Neuron (in vitro differentiated cells): ENCODE measurements around the gene PICALM.
"Not testable (repeated sequence)": the region's sequence is repeated elsewhere in the genome, so short reads cannot be mapped to it uniquely, and the experiment has no call there.

Experiments used
- H2AFZ ChIP-seq: one replicate; pipeline ENCODE4 v1.6.1; 2013; ENCODE audit warnings: low read depth, mild to moderate bottlenecking, inconsistent platforms, low read length, moderate library complexity
- H3K27me3 ChIP-seq: one replicate; pipeline ENCODE4 v1.6.1; 2013; ENCODE audit warnings: low read length; ENCODE audit not compliant: insufficient read depth
- H3K36me3 ChIP-seq: one replicate; pipeline ENCODE4 v1.6.1; 2013; ENCODE audit warnings: low read length; ENCODE audit not compliant: insufficient read depth
- H3K4me1 ChIP-seq: one replicate; pipeline ENCODE4 v1.6.1; 2013; ENCODE audit warnings: low read length; ENCODE audit not compliant: insufficient read depth
- H3K4me3 ChIP-seq: 2 replicates; pipeline ENCODE4 v1.5.1; 2013; ENCODE audit warnings: mild to moderate bottlenecking, low read length, moderate library complexity
- H3K9me3 ChIP-seq: one replicate; pipeline ENCODE4 v1.6.1; 2013; ENCODE audit warnings: low read length

Gene PICALM

DNA sequence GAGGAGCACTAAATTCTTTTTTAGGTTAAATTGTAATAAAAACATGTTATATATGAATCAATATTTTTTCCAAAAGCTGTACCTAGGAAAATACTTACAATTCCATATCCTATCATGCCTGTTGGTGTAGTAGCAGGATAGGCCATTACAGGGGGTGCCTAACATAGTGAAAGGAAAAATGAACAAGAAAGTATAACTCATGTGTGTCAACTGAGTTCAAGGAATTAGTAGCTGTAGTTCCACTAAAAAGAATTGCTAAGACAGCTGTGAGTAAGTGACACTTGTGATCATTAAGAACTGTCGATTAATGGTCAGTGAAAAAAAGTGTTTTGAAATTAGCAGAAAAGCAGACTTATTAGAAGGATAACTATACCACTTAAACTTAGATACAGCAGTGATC lies 92.4 kb downstream of the PICALM start:
- H3K27me3 ChIP-seq = no peaks in the 10 kb centered on the region
- H3K36me3 ChIP-seq = peaks cover 75% of the 10 kb centered on the region

DNA sequence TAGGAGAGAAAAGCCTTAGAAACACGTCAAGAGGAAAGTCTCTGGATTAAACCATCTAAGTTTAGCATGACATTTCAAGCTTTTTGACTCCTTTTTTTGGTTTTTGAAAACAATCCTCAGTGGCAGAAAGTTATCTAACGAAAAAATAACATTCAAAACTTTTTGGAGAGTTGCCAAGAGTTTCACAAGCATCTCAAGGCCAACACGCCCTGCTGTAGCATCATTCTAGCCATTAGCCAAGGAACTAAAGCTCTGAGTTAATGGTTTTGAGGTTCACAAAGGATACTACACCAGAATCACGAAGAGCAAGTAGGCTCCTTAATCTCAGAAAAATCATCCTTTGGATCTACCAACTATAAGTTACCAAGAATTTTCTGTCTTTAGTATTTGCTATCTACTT lies 94.8 kb downstream of the PICALM start:
- Histone ChIP-seq H2AFZ (no peak overlapping the region), H3K4me1 (no peaks in the 10 kb centered on the region), H3K4me3 (no peak overlapping the region), H3K36me3 (peaks cover 72% of the 10 kb centered on the region), H3K9me3 (peaks cover 2% of the 10 kb centered on the region), H3K27me3 (no peaks in the 10 kb centered on the region)

More for the DNA sequence above, 92.4 kb downstream of the PICALM start:
- Histone ChIP-seq H3K9me3 (peaks cover 2% of the 10 kb centered on the region), H3K4me3 (no peak overlapping the region), H2AFZ (no peak overlapping the region), H3K4me1 (no peaks in the 10 kb centered on the region)

DNA sequence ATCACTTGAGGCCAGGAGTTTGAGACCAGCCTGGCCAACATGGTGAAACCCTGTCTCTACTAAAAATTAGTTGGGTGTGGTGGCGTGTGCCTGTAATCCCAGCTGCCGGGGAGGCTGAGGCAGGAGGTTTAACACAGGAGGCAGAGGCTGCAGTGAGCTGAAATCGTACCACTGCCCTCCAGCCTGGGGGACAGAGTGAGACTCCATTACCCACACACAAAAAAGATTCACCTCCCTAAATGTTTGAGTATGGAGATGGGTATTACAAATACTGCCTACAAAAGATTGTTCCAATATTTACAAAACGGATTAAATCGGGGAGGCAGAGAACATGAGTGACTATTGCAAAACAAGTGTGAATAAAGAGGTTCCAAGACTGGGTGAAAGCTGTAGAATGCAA lies 98.3 kb downstream of the PICALM start:
- Histone ChIP-seq H3K4me1 (no peaks in the 10 kb centered on the region), H2AFZ (no peak overlapping the region), H3K4me3 (no peak overlapping the region), H3K9me3 (no peaks in the 10 kb centered on the region), H3K27me3 (no peaks in the 10 kb centered on the region), H3K36me3 (peaks cover 72% of the 10 kb centered on the region)

DNA sequence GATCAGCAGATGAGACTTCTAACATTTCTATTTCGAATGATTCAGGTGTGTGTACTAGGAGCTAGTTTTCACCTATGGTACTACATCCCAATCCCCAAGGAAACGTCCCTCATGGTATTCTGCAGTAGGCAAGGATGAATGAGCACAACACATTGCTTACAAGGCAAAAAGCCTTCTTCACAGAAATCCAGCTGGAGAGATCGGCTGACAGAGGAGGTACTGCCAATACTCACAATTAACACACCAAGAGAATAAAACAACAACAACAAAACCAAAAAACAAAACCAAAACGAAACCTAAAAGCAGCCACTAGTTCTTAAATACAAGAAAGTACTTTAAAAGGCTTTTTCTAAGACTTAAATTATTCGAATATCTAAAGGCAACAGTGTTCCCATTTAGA lies 101.4 kb downstream of the PICALM start:
- H2AFZ ChIP-seq = no peak overlapping the region
- H3K4me3 ChIP-seq = no peak overlapping the region
- peaks cover 57% of the 10 kb centered on the region for H3K36me3 ChIP-seq
- H3K4me1 ChIP-seq = no peaks in the 10 kb centered on the region
- no peaks in the 10 kb centered on the region for H3K9me3 ChIP-seq
- H3K27me3 ChIP-seq = no peaks in the 10 kb centered on the region

- peaks cover 46% of the 10 kb centered on the region for H3K36me3 ChIP-seq
- no peaks in the 10 kb centered on the region for H3K9me3 ChIP-seq
- H3K27me3 ChIP-seq = no peaks in the 10 kb centered on the region
Measured at GRCh38 chr11:85965202-85965601, 103.7 kb downstream of the PICALM start.

GRCh38 chr11:85961930-85962363 lies 106.9 kb downstream of the PICALM start:
- H3K4me3 ChIP-seq = no peak overlapping the region
- H3K36me3 ChIP-seq = peaks cover 51% of the 10 kb centered on the region
- no peaks in the 10 kb centered on the region for H3K4me1 ChIP-seq
- H2AFZ ChIP-seq = no peak overlapping the region
- H3K27me3 ChIP-seq = no peaks in the 10 kb centered on the region
- no peaks in the 10 kb centered on the region for H3K9me3 ChIP-seq

More at GRCh38 chr11:85965202-85965601, 103.7 kb downstream of the PICALM start:
- H2AFZ ChIP-seq = no peak overlapping the region
- no peaks in the 10 kb centered on the region for H3K4me1 ChIP-seq
- no peak overlapping the region for H3K4me3 ChIP-seq

DNA sequence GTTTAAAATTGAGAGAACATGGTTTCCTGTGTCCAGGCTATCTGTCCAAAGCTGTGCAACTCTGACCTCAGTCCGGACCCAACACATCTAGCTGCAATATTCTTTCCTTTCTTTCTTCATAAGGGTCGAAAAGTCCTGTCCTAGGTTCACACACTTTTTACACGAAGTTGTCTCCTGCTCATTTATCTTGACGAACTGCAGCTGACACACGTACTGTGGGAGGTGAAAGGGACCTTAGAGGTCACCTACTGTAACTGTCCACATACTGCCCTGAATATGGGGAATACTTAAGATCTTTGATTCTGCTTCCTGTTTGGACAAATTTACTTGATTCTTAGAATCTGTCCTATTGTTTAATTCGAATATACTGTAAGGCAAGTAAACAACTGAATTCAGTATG lies 107.8 kb downstream of the PICALM start:
- peaks cover 53% of the 10 kb centered on the region for H3K36me3 ChIP-seq
- no peak overlapping the region for H2AFZ ChIP-seq
- no peak overlapping the region for H3K4me3 ChIP-seq
- H3K27me3 ChIP-seq = no peaks in the 10 kb centered on the region
- H3K4me1 ChIP-seq = no peaks in the 10 kb centered on the region
- no peaks in the 10 kb centered on the region for H3K9me3 ChIP-seq

GRCh38 chr11:85960678-85961077 lies 108.2 kb downstream of the PICALM start:
- Histone ChIP-seq H3K27me3 (no peaks in the 10 kb centered on the region), H2AFZ (no peak overlapping the region), H3K4me3 (no peak overlapping the region), H3K36me3 (peaks cover 52% of the 10 kb centered on the region), H3K4me1 (no peaks in the 10 kb centered on the region), H3K9me3 (no peaks in the 10 kb centered on the region)

GRCh38 chr11:85955531-85955930 lies 113.4 kb downstream of the PICALM start:
- H3K4me1 ChIP-seq = no peaks in the 10 kb centered on the region
- H3K27me3 ChIP-seq = no peaks in the 10 kb centered on the region
- H3K36me3 ChIP-seq = peaks cover 43% of the 10 kb centered on the region
- H3K4me3 ChIP-seq = no peak overlapping the region
- H3K9me3 ChIP-seq = no peaks in the 10 kb centered on the region
- H2AFZ ChIP-seq = no peak overlapping the region

GRCh38 chr11:85953491-85954143 lies 115.3 kb downstream of the PICALM start:
- peaks cover 31% of the 10 kb centered on the region for H3K36me3 ChIP-seq
- H3K27me3 ChIP-seq = no peaks in the 10 kb centered on the region
- H3K4me3 ChIP-seq = no peak overlapping the region
- no peaks in the 10 kb centered on the region for H3K9me3 ChIP-seq
- H2AFZ ChIP-seq = no peak overlapping the region
- no peaks in the 10 kb centered on the region for H3K4me1 ChIP-seq

DNA sequence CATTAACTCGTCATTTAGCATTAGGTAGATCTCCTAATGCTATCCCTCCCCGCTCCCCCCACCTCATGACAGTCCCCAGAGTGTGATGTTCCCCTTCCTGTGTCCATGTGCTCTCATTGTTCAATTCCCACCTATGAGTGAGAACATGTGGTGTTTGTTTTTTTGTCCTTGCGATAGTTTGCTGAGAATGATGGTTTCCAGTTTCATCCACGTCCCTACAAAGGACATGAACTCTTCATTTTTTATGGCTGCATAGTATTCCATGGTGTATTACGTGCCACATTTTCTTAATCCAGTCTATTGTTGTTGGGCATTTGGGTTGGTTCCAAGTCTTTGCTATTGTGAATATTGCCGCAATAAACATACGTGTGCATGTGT lies 116.8 kb downstream of the PICALM start:
- H3K4me3 ChIP-seq, H2AFZ ChIP-seq, H3K27me3 ChIP-seq, H3K4me1 ChIP-seq, H3K9me3 ChIP-seq: not testable (repeated sequence)
- H3K36me3 ChIP-seq = peaks cover 19% of the 10 kb centered on the region

GRCh38 chr11:85951428-85952107 lies 117.3 kb downstream of the PICALM start:
- Histone ChIP-seq H2AFZ (no peak overlapping the region), H3K4me1 (peaks cover 5% of the 10 kb centered on the region), H3K27me3 (no peaks in the 10 kb centered on the region), H3K36me3 (peaks cover 14% of the 10 kb centered on the region), H3K4me3 (no peak overlapping the region), H3K9me3 (no peaks in the 10 kb centered on the region)

DNA sequence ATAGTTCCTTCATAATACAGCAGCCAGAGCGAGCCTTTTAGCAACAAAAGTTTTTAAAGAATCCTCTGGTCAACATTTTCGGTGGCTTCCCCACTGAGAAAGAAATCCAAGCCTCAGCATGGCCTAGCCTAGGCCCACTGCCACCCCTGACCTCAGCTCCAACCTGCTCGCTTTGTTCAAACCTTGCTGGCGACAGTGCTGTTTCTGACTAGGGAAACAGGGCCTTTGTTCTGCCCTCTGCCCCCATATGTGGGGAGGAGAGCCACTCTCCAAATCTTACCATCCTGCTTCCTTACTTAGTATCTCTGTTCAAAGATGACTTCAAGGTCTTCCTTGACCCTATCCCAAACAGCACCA lies 117.9 kb downstream of the PICALM start:
- no peaks in the 10 kb centered on the region for H3K9me3 ChIP-seq
- H3K27me3 ChIP-seq = no peaks in the 10 kb centered on the region
- no peak overlapping the region for H2AFZ ChIP-seq
- peaks cover 8% of the 10 kb centered on the region for H3K36me3 ChIP-seq
- peaks cover 5% of the 10 kb centered on the region for H3K4me1 ChIP-seq
- no peak overlapping the region for H3K4me3 ChIP-seq
